Measurements from ENCODE around the gene VMP1.

DNA sequence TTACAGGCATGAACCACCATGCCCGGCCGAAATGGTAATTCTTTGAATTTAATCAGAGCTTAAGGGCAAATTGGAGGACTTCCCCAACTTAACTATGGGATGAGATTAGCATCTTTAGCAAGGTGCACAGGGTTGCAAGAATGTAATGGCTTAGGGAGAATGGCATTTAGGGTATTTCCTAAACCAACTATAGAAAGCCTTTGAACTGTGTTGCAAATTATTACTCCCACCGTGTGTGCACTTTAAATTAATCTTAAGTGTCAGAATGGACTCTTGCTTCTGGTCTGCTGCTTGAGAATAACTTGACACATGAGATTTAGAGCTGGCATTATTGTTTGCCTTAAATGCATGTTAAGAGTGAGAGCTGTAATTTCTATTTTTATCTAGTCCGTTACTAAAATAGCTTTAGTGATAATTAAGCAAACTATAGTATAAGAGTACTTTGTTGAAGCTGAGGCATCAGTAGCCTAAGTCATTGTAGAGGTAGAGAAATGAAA, 125.5 kb downstream of the VMP1 start:
- TF ChIP-seq CTCF (IDR thresholded peaks at IDR 0.05; ENCODE audit: low read depth, low read length) = no peak
- no peak for TF ChIP-seq POLR2A (IDR thresholded peaks at IDR 0.05; ENCODE audit: extremely low read depth, insufficient read length)
- no peak for TF ChIP-seq MYC (IDR thresholded peaks at IDR 0.05; ENCODE audit: low read depth, low read length)
- TF ChIP-seq, protein P1, sequence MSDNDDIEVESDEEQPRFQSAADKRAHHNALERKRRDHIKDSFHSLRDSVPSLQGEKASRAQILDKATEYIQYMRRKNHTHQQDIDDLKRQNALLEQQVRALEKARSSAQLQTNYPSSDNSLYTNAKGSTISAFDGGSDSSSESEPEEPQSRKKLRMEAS (IDR thresholded peaks at IDR 0.05; ENCODE audit: low read depth, low read length) = no peak

Measured in NB4 (cell line).